H1 (cell line): ENCODE data around the gene CCDC157.

ENCODE experiments used
- CTCF ChIP-seq, 3 experiments: IDR thresholded peaks; 1 replicate in 2 of 3; 2 replicates in 1 of 3; pipeline versions ENCODE4 v1.5.1 to v1.6.1; 2011; ENCODE audit warnings: low read length in 3 of 3, mild to moderate bottlenecking in 3 of 3, inconsistent platforms in 2 of 3, low read depth in 1 of 3, moderate library complexity in 1 of 3; ENCODE audit not compliant: insufficient read depth in 1 of 3; ENCODE audit errors: control extremely low read depth in 1 of 3
- EGR1 ChIP-seq: IDR thresholded peaks from 2 replicates; pipeline ENCODE4 v1.6.1; 2011; ENCODE audit warnings: low read depth, low read length, borderline replicate concordance
- GABPA ChIP-seq: IDR thresholded peaks from 2 replicates; pipeline ENCODE4 v1.6.1; 2011; ENCODE audit warnings: mild to moderate bottlenecking, low read length, moderate library complexity, borderline replicate concordance; ENCODE audit not compliant: insufficient read depth
- MAX ChIP-seq: IDR thresholded peaks from 2 replicates; pipeline ENCODE4 v1.6.1; 2012; ENCODE audit warnings: inconsistent platforms
- NANOG ChIP-seq: IDR thresholded peaks from 2 replicates; pipeline ENCODE4 v1.6.1; 2011; ENCODE audit warnings: low read length, low read depth, mild to moderate bottlenecking, inconsistent platforms; ENCODE audit not compliant: insufficient read depth, poor library complexity, severe bottlenecking
- NRF1 ChIP-seq: IDR thresholded peaks from 2 replicates; pipeline ENCODE4 v1.6.1; 2011; ENCODE audit warnings: mild to moderate bottlenecking, low read depth, low read length, improper control_type of control experiment
- POLR2A ChIP-seq, 2 experiments: IDR thresholded peaks; 1 replicate in 1 of 2; 2 replicates in 1 of 2; pipeline ENCODE4 v1.6.1; 2011; ENCODE audit warnings: low read depth in 2 of 2, low read length in 2 of 2, mild to moderate bottlenecking in 2 of 2; ENCODE audit errors: control extremely low read depth in 1 of 2
- RAD21 ChIP-seq, 2 experiments: IDR thresholded peaks in 1 of 2; conservative IDR thresholded peaks in 1 of 2; 2 replicates each; pipeline ENCODE4 v1.6.1; 2011; ENCODE audit warnings: low read depth in 2 of 2, low read length in 2 of 2, improper control_type of control experiment in 1 of 2, inconsistent platforms in 1 of 2, mild to moderate bottlenecking in 1 of 2, moderate library complexity in 1 of 2
- SP2 ChIP-seq: IDR thresholded peaks from 2 replicates; pipeline ENCODE4 v1.6.1; 2012; ENCODE audit warnings: mild to moderate bottlenecking, low read length, inconsistent platforms
- SRF ChIP-seq: IDR thresholded peaks from 2 replicates; pipeline ENCODE4 v1.6.1; 2011; ENCODE audit warnings: mild to moderate bottlenecking, low read depth, low read length, moderate library complexity
- ZNF274 ChIP-seq: IDR thresholded peaks from 2 replicates; pipeline ENCODE4 v1.7.0; 2012; ENCODE audit warnings: low read length, borderline replicate concordance; ENCODE audit errors: extremely low read depth

- TF ChIP-seq CTCF (IDR thresholded peaks at IDR 0.05; ENCODE audit: control extremely low read depth in 1 of 3, insufficient read depth in 1 of 3, low read depth in 1 of 3, low read length in 3 of 3) (no peak), RAD21 (IDR thresholded peaks at IDR 0.05 in 1 of 2, conservative IDR thresholded peaks at IDR 0.05 in 1 of 2; ENCODE audit: low read depth in 2 of 2, low read length in 2 of 2) (no peak), ZNF274 (no peak), MAX (no peak), SP2 (no peak), EGR1 (no peak), GABPA (no peak), POLR2A (IDR thresholded peaks at IDR 0.05; ENCODE audit: control extremely low read depth in 1 of 2, low read depth in 2 of 2, low read length in 2 of 2) (peak in 1 of 2 experiments; percentile 29; a peak in 1 of 3 replicates), NANOG (no peak), NRF1 (no peak), SRF (no peak)
Observed at GRCh38 chr22:30371321-30371720, 14.5 kb downstream of the CCDC157 start.
